Measurements from ENCODE around the gene LDLR. TPM values are rescaled to one million over a fixed set of nuclear protein-coding genes. Genes with fewer than 3 reads are reported as not detected.
"Not testable (repeated sequence)": the region's sequence is repeated elsewhere in the genome, so short reads cannot be mapped to it uniquely, and the experiment has no call there.

LDLR gene
- total RNA-seq, 1 donor from 2014 or later = 43.1 TPM

GRCh38 chr19:11141937-11142527, 52.8 kb downstream of the LDLR start:
- no peak for DNase-seq

GRCh38 chr19:11142528-11143171, 53.4 kb downstream of the LDLR start:
- peak; percentile 95 for DNase-seq

- DNase-seq = no peak
Measured at GRCh38 chr19:11145536-11145924, 56.3 kb downstream of the LDLR start.

GRCh38 chr19:11148001-11148400, 58.7 kb downstream of the LDLR start:
- no peak for DNase-seq

GRCh38 chr19:11151181-11151580, 61.9 kb downstream of the LDLR start:
- peak; percentile 68 for DNase-seq

- no peak for DNase-seq
Measured at GRCh38 chr19:11152318-11153062, 63.2 kb downstream of the LDLR start.

GRCh38 chr19:11154683-11155047, 65.4 kb downstream of the LDLR start:
- no peak for DNase-seq

- peak; percentile 99 for DNase-seq
Measured at GRCh38 chr19:11155373-11156120, 66.3 kb downstream of the LDLR start, which contains the start of gene SPC24. TSS of gene SPC24 (minus strand) at chr19:11155782. CDS start at chr19:11155776, 6 bp downstream.

- no peak for DNase-seq
Measured at GRCh38 chr19:11159598-11160439, 70.6 kb downstream of the LDLR start.

GRCh38 chr19:11160440-11160768, 71.1 kb downstream of the LDLR start:
- not testable (repeated sequence) for DNase-seq

GRCh38 chr19:11164296-11164695, 75.0 kb downstream of the LDLR start:
- DNase-seq = no peak

GRCh38 chr19:11164879-11165406, 75.7 kb downstream of the LDLR start:
- DNase-seq = peak; percentile 95

GRCh38 chr19:11165486-11166030, 76.3 kb downstream of the LDLR start:
- no peak for DNase-seq

GRCh38 chr19:11166281-11167142, 77.2 kb downstream of the LDLR start:
- DNase-seq = no peak

GRCh38 chr19:11168568-11168967, 79.3 kb downstream of the LDLR start:
- DNase-seq = no peak

- DNase-seq = no peak
Measured at GRCh38 chr19:11169896-11170678, 80.8 kb downstream of the LDLR start.

- DNase-seq = no peak
Measured at GRCh38 chr19:11171144-11171543, 81.9 kb downstream of the LDLR start.

GRCh38 chr19:11172576-11172975, 83.3 kb downstream of the LDLR start:
- DNase-seq = no peak

GRCh38 chr19:11173516-11174155, 84.4 kb downstream of the LDLR start:
- no peak for DNase-seq
